Activated naive CD4-positive, alpha-beta T cell (primary cell): ENCODE results near the gene ZNF618.

Experiments used
- DNase-seq, 4 experiments: peaks; one replicate each; lab custom pipeline; 2025; lab: John Stamatoyannopoulos, UW

ZNF618 gene

DNA sequence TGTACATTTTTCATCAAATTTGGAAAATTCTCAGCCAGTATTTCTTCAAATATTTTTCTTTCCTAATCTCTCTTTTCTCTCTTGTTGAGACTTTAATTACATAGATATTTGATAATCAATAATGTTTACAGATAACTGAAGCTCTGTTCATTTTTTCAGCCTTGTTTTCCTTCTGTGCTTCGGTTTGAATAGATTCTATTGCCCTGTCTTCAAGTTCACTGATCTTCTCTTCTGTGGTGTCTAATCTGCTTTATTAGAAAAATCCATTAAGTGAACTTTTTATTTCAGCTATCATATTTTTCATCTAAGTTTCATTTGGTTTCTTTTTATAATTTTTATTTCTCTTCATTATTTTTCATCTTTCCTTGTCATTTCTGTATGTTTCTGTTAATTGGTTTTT lies 147.9 kb downstream of the ZNF618 start:
- DNase-seq = no peak

DNA sequence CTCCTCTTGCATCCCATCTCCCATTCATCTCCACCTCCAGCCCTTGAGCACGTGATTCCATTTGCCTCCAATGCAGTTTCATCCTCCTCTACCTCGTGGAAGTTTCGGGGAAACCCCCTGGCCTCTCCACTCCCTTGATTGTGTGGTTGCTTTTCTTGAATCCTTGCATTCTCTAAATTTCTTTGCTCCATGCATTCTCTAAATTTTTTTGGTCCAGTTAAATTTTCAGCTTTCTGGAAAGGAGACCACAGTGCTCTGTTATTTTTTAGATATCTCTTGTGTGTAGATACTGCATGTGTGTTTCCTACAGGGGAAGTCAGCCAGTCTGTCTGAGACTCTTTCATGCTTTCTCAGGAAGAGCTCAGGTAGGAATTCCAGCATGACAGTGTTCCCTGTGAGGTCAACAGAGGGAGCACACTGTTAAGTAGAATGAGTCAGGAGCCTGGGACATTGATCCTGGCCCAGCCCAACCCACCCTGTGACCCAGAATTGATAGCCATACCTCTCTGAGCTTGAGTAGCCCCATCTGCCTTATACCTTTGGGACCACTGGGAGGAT lies 149.2 kb downstream of the ZNF618 start:
- no peak for DNase-seq

DNA sequence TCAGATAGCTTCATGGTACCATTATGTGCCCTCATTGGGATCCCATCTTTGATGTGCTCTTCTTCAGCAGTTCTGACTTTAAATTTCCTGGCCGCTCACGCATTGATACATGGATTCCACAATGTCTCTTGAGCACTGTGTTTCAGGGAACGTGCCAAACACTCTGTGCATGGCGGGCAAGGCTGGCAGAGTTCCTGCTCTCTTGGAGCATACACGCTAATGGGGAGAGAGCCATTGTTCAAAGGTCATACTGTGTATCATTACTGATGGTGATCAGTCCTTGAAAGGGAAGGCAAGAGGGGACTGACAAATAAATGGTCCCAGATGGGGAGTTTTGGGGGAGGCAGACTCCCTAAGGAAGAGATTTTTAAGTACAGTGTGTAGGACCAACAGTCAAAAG lies 149.7 kb downstream of the ZNF618 start:
- no peak for DNase-seq

DNA sequence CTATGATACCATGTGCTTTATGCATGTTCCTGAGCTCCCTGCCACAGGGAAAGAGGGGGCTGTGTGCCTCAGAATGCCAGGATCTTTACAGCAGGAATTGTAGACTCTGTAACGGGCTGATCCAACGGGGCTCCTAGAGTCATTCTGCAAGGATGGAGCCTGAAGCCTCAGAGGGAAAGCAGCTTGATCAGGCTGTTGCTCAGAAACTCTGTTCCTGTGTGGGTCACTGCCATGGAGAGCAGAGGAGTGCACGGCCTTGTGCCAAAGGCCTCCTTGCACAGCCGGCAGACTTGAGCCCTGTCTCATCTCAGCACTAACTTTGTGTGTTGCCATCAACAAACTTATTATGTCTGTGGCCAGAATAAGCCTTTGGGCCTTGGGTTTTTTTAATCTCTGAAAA lies 150.2 kb downstream of the ZNF618 start:
- DNase-seq = no peak

DNA sequence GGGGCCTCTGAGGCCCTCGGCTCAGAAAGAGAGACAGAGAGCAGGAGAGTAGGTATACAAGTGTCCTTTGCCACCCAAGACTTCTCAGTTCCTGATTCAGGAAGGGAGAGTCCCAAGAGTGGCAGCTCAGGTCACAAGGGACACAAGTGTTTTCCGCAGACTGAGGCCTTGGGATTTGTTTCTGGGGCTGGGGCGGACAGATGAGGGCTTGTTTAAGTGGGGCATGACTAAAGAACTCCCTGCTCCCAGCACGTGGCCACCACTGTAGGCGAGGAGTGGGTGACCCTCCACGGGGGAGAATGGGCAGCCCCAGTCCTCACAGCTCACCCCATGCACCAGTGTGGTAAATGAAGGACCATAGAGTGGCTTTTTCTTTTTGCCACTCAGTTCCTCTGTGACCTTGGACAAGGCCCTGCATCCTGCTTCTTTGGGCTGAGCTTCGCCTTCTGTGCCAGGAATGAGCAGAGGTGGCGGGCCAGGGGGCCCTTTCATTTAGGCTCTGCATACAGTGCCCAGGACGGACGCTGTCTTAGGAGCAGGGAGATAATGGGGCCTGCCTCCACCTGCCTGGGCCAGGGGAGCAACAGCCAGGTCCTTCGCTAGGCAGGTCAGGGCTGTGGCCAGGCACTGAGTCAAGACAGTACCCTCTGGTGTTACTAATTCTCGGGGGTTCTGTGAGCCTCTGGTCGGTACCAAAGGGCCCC lies 151.2 kb downstream of the ZNF618 start:
- DNase-seq = no peak

DNA sequence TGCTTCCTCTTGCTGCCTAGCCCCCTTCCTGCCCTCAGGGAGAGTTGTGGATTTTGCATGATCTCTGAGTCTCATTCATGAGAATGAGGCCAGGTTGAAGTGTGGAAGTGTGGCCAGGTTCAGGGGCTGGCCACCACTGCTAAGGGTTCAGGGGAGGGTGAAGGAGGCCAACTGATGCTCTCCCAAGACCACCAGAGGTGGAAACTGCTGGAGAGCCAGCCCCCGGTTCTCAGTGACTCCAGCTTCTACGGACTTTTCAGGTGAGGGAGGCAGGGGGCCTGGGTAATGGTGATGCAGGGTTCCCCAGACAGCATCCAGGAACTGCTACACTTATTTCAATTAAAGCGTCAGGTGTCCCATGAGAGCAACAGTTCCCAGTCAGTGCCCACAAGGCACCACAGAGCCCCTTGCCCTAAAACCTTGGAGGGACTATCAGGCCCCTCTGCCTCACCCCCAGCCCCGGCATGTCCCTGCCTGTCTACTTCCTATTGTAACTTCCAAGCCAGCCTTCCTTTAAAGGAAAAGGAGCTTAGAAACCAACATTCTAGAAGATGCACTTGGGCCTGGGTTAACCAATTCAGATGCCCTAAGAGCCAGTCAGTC lies 151.9 kb downstream of the ZNF618 start:
- DNase-seq = no peak

DNA sequence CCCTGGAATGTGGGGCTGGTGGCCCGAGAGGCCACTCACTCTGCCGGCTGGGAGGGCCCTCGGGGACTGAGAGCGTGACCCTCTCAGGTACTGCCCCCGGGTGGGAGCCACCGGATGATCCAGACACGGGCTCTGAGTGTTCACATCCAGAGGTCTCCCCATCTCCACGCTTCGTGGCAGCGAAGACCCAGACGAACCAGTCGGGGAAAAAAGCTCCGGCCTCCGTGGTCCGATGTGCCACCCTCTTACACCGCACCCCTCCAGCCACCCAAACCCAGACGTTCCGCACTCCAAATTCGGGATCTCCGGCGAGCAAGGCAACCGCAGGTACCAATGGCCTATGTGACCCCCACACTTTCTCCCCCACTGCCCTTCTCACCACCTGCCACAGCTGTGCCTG lies 152.5 kb downstream of the ZNF618 start:
- DNase-seq = no peak

DNA sequence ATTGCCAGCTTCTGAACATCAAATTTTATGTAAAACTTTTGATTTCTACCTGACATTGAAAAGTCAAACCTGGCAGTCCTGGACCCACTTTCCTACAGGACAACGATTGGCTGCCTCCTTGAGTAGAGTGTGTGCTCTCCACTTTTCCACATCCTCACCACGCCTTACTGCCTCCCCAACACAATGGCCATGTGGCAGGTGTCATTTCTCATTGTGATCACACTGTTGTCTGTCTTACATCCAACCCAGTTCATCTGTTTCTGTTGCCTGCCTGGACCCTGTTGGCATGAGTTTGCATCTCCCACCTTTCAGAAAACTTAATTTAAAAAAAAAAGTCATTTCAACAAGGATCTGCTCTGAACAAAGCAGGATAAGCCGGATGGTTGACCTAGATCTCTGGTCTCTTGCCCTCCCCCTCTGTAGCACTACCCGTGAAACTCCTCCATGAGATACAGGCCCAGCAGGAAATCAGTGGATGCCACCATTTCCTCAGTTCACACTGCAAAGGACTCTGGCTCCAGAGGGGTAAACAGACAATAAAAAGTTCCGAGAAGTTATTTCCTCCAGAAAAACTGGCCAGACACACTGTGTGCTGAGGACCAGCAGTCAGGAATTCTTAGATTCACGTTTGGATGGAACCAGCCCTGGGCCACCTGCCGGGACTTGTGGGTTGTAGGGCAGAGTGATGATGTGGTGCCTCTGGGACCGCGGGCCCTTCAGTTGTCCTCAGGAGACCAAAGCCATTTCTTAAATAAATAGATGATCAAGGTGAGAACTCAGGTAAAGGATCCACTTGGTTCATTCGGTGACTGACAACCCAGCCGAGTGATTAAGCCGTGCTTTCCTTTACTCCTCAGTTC lies 153.4 kb downstream of the ZNF618 start:
- no peak for DNase-seq

DNA sequence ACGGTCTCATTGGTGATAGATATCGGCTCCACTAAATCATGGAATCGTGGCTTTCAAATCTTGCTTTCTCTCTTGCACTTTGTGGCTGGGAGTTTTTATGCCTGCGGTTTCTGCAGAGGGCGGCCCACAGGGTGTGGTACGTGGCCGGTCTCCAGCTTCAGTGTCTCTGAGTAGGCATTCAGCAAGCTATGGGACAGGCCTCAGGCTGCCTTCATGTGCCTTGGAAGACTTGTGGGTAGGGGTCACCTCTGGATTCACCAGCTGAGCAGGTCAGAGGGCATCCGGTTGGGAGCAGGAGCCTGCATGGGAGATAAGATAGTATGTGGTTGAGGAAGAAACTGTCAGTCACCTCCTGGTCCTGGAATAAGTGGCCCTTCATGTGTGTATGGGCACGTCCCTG lies 154.3 kb downstream of the ZNF618 start:
- no peak for DNase-seq

DNA sequence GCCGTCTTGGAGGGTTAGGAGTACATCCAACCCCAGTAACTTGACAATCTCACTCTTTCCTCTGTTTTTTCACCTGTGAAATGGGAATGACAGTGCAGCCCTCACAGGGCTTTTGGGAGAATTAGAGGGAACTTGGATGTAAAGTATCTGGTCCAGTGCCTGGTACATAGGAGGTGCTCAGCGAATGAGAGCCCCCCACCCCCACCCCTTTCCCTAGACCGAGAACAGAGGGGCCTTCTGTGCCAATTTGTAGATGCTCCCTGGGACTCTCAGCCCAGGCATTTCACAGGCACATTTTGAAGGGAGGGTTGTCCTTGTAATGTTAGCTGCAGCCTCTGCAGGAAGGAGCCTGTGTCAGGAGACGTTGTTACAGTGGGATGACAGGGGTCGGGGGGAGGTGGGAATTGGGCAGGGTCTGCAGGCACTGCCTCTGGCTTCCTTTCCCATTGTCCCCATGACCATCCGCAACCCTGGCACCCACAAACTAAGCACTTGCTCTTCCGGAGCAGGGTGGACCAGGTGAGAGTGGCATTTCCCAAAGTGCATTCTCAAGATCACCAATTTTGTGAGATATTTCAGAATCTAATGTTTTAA lies 155.0 kb downstream of the ZNF618 start:
- DNase-seq = no peak

DNA sequence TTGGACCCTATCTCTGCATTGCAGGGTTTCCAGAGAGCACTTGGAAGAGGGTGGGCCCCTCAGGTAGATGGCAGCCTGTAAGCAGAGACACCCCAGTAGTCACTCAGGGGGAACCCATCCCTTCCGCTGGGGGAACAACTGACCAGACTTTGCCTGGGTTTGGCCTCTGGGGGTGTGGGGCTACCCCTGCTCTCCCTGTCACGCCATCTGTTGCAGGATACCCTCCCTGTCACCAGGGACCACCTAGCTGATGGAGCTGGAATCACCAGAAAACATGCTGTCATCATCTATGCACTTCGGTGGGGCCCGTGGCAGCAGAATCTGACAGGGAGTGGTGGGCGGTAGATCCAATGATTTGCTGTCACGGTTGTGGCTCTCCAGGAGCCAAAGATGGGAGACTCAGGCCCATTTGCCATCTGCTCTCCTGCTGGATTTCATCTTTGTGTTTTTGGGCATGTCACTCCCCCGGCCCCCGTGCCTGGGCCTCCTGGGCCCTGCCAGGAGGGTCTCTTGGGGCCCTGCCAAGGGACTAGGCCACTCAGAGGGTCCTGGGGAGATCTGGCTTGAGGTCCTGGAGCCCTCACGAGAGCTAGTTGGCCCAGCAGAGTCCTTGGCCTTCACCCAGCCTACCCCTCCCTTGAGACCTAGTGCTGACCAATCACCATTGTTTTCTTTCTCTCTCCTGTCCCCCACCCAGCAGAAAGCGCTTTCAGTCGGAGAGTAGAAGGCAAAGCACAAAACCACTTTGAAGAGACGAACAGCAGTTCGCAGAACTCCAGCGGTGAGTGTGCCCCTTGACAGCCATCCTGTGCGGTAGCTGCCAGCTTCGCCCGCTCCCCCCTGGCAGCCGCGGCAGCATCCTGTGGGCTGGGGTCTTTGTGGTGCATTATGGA lies 156.1 kb downstream of the ZNF618 start:
- no peak for DNase-seq

DNA sequence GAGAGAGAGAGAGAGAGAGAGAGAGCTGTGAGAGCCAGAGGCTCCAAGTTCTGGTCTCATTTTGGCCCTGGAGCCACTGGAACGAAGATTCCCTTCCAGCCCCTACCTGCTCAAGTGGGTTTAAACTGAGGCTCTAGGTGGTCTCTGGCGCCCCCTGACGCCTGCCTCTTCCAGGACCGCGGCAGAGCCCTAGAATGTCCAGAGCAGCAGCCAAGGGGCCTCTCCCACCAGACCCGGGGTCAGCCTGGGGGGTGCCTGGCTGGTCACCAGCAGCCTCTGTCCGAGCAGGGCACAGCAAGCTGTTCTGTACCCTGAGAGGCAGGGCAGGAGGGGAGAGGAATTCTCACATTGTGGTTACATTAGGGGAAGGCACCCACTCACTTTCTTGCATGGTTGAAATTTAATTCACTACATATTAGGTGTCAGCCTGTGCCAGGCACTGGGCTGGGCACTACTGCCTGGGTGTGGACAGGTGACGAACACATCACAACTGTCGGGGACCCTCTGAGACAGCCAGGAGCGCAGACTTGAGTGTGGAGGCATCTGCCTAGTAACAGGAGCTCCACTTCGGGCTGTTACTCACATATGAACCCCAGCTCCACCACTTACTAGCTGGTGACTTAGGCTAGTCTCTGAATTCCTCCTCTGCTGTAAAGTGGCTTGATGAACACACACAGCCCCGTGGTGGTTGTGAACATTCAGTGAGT lies 157.4 kb downstream of the ZNF618 start:
- DNase-seq = no peak

DNA sequence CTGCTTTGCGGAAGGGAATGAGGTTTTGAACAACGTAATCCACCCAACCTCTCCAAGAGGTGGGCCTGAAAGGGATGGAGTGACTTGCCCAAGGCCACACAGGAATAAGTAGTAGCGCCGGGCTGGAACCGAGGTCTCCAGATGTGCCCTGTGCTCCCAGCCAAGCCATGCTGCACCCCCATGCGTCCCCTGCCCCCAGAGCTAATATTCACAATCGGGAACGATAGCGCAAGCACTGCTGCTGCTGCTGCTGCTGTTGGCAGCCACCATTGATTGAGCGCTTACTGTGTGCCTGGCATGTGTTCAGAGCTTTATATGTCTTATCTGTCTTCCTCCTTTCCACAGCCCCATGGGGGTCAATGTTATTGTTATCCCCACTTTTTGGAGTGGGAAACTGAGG lies 158.1 kb downstream of the ZNF618 start:
- DNase-seq = no peak

DNA sequence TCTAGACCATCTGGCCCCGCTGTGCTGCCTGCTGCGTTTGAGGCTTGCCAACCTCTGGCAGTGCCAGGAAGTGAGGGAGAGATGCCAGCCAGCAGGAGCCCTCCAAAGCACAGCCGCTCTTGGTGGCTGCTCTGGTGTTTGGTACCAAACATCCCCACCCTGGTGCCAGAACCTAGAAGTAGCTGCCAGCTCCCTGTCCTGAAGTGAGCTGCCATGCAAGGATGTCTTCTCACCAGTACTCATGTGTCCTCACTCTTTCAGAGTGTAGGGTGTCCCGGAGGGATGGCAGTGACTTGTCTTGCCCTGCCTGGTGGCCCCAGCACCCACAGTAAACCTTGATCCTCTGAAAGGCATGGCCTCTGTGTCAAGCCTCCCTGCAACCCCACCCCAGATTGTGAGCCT lies 158.6 kb downstream of the ZNF618 start:
- DNase-seq = no peak

DNA sequence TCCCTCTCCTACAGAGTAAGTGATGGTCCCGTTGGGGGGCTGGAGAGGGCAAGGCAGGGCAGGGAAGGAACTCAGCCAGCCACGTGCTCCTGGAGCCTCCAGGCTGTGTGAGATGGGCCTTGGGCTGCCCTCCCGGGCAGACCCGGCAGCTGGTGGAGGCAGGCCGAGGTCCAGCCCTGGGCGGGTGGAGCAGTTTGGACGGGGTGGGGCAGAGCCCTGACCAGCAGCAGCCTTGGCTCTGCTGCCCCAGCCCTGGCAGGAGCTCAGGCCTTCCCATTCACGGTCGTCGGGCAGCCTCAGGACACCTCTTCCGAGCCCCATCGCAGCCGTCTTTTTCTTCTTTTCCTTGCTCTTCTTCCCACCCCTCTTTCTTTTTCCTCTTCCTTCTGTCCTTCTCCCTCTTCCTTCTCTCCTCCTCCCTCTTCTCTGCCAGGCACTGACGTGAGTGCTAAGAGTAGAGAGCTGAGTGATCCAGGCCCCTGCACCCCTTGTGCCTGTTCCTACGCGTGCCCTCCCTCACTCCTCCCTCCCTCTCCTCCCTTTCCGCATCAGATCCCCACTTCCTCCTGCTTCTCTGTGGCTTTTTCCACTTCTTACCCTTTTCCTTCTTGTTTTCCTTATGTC lies 159.2 kb downstream of the ZNF618 start:
- DNase-seq = no peak

DNA sequence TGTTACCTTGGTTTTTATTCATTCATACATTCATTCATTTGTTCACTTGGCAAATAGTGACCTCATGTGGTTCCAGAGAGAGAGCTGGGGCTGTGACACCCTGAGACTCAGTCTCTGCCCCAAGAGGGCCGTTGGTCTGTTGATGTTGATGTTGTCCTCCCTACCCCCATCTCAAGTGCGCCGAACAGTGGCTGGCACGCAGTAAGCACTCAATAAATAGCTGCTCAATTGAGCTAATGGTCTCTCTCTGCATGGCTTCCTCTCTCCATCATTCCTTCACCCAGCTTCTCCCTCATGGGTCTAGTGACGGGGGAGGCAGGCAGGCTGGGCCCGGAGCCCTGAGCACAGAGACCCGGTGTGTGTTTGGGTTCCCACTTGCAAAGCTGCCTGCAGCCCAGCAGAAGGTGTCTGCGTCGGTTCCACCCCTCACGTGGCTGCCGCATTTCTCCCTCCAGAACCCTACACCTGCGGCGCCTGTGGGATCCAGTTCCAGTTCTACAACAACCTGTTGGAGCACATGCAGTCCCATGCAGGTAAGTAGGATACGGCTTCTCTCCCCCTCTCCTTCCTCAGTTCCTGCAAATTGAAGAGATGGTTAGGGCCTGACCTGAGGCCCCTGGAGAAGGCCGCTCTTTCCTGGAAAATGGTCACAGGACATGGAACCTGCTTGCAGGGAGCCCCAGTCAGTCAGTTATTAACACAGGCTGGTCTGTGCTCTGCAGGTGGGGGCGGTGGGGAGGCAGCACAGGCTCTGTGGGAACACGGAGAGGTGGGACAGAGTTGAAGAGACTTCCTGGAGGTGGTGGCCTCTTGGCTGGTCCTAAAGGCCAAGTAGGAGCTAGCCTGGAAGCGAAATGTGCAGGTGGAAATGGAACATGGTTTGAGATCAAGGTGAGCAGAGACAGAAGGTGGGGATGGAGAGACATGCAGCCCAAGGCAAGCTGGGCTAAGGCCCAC lies 160.0 kb downstream of the ZNF618 start:
- DNase-seq = no peak

DNA sequence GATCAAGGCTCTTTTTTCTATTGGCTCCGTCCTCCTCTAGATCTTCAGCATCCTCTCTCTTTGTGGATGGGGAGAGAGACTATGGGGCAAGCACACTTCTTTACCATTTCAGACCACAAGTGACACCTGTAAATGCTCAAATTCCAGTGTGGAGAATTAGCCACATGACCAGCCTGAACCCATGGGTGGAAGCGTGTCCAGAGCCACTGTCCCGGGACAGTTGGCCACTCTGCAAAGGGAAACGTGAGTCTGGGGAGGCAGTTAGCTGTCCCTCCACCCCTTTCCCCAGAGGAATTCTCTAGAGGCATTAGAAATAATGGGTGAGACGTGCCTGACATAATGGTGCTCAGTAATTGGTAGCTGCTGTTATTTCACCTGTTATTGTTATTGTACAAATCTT lies 161.1 kb downstream of the ZNF618 start:
- DNase-seq = no peak

DNA sequence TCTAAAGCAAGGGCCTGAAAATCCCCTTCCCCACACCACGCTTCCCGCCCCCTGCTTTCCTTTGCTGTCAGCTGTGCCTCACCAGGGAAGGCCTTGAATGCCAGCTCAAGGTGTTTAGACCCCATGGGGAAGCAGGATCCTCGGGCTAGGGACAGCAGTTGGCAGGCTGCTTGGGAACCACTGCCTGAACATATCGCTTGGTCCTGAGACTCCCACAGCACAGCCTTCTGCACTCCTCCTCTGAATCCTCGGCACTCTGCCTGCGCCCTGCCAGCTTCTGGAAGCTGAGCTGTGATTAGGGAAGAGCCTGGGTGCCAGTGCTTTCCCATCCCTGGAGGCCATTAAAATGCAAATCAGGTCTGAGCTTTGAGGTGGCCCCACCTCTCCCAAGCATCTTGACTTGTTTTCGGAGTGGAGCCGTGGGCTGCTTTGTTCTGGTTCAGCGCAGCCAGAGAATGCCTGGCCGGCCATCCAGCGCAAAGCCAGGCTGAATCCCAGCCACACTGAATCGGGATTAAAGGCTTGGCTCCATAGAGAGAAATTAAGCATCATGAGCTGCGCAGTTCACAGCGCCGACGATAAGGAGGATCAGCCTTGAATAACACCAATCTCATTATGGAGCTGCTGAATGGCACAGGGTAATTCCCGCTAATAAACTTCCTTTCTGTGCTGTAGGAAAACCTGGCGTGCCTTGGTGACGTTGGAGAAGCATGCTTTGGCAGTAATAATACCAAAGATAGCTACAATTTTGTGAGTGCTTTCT lies 162.0 kb downstream of the ZNF618 start:
- DNase-seq = no peak
